K562 (cell line): Measurements from ENCODE around the gene C1orf56. TPM values are rescaled to one million over a fixed set of nuclear protein-coding genes. Genes with fewer than 3 reads are reported as not detected.

Source experiments
- ATF7 ChIP-seq: fragments of 450-650 bp; IDR thresholded peaks from 2 replicates; pipeline ENCODE4 v1.7.1; 2014; ENCODE audit warnings: mild to moderate bottlenecking, moderate library complexity
- BMI1 ChIP-seq: fragments of 150-350 bp; IDR thresholded peaks from 2 replicates; pipeline ENCODE4 v1.6.1; 2014; ENCODE audit warnings: low read length
- CBX3 ChIP-seq, 2 experiments: IDR thresholded peaks; 1 replicate in 1 of 2; 2 replicates in 1 of 2; pipeline ENCODE4 v1.6.1; 2012; ENCODE audit warnings: inconsistent platforms in 2 of 2, low read length in 2 of 2, borderline replicate concordance in 1 of 2, control low read depth in 1 of 2
- CHD1 ChIP-seq: fragments of 200-600 bp; sonication (generic); IDR thresholded peaks from one replicate; pipeline ENCODE4 v1.6.1; 2012; ENCODE audit warnings: mild to moderate bottlenecking, moderate library complexity, low read length, inconsistent platforms
- CTBP1 ChIP-seq: fragments of 450-650 bp; IDR thresholded peaks from 2 replicates; pipeline ENCODE4 v1.6.1; 2016; ENCODE audit warnings: borderline replicate concordance
- DPF2 ChIP-seq: fragments of 450-650 bp; IDR thresholded peaks from 2 replicates; pipeline ENCODE4 v1.6.1; 2016
- EGR1 ChIP-seq: fragments of 450-650 bp; conservative IDR thresholded peaks from 2 replicates; pipeline ENCODE4 v1.6.1; 2017; ENCODE audit warnings: mild to moderate bottlenecking
- HDAC2 ChIP-seq: fragments of 450-650 bp; IDR thresholded peaks from 2 replicates; pipeline ENCODE4 v1.6.1; 2016; ENCODE audit warnings: mild to moderate bottlenecking
- HNRNPK ChIP-seq: fragments of 200-400 bp; formaldehyde crosslinking; IDR thresholded peaks from one replicate; pipeline ENCODE4 v1.6.1; 2018; ENCODE audit warnings: mild to moderate bottlenecking, low read depth, low read length; ENCODE audit not compliant: poor library complexity, severe bottlenecking
- JUN ChIP-seq, 2 experiments: sonication (generic) in 1 of 2; formaldehyde crosslinking in 1 of 2; IDR thresholded peaks; 2 replicates each; pipeline versions ENCODE4 v1.6.1 to v1.8.0; 2012 to 2022; ENCODE audit warnings: borderline replicate concordance in 2 of 2, mild to moderate bottlenecking in 2 of 2, improper control_type of control experiment in 1 of 2, low read depth in 1 of 2, low read length in 1 of 2, missing genetic modification reagents in 1 of 2
- MAFK ChIP-seq: IDR thresholded peaks from 2 replicates; pipeline ENCODE4 v1.6.1; 2011; ENCODE audit warnings: low read length, improper control_type of control experiment
- MEIS2 ChIP-seq: fragments of 450-650 bp; IDR thresholded peaks from 2 replicates; pipeline ENCODE4 v1.6.1; 2014; ENCODE audit warnings: mild to moderate bottlenecking; ENCODE audit not compliant: partially characterized antibody
- NBN ChIP-seq: fragments of 450-650 bp; IDR thresholded peaks from 2 replicates; pipeline ENCODE4 v1.6.1; 2016; ENCODE audit warnings: low read depth, mild to moderate bottlenecking
- NELFE ChIP-seq: IDR thresholded peaks from 2 replicates; pipeline ENCODE4 v1.6.1; 2011; ENCODE audit warnings: mild to moderate bottlenecking; ENCODE audit not compliant: insufficient read depth, insufficient read length
- NFATC3 ChIP-seq: fragments of 450-650 bp; IDR thresholded peaks from 2 replicates; pipeline ENCODE4 v1.6.1; 2017; ENCODE audit warnings: mild to moderate bottlenecking
- NR0B1 ChIP-seq: fragments of 450-650 bp; IDR thresholded peaks from one replicate; pipeline ENCODE4 v1.6.1; 2018; ENCODE audit warnings: mild to moderate bottlenecking, moderate library complexity; ENCODE audit not compliant: partially characterized antibody
- NR2F6 ChIP-seq: fragments of 450-650 bp; formaldehyde crosslinking; IDR thresholded peaks from 2 replicates; pipeline ENCODE4 v1.4.0; 2020; ENCODE audit warnings: mild to moderate bottlenecking
- RBBP5 ChIP-seq: fragments of 200-600 bp; sonication (generic); IDR thresholded peaks from 2 replicates; pipeline ENCODE4 v1.6.1; 2012; ENCODE audit warnings: borderline replicate concordance, mild to moderate bottlenecking, low read length, control low read depth, inconsistent platforms; ENCODE audit not compliant: insufficient read depth, poor library complexity, severe bottlenecking
- SAFB ChIP-seq: fragments of 200-400 bp; formaldehyde crosslinking; IDR thresholded peaks from 2 replicates; pipeline ENCODE4 v1.6.1; 2017; ENCODE audit warnings: low read depth, low read length, borderline replicate concordance
- SMAD2 ChIP-seq: fragments of 150-350 bp; IDR thresholded peaks from 2 replicates; pipeline ENCODE4 v1.6.1; 2014; ENCODE audit warnings: low read depth, mild to moderate bottlenecking, low read length
- SMARCE1 ChIP-seq: fragments of 450-650 bp; IDR thresholded peaks from 2 replicates; pipeline ENCODE4 v1.7.1; 2016; ENCODE audit warnings: mild to moderate bottlenecking
- SP2 ChIP-seq: IDR thresholded peaks from 2 replicates; pipeline ENCODE4 v1.6.1; 2011; ENCODE audit warnings: mild to moderate bottlenecking, low read depth, low read length, moderate library complexity; ENCODE audit not compliant: poor library complexity, severe bottlenecking; ENCODE audit errors: extremely low read depth
- SRSF7 ChIP-seq: fragments of 200-400 bp; formaldehyde crosslinking; optimal IDR thresholded peaks from 2 replicates; pipeline ENCODE3; 2017; ENCODE audit warnings: mild to moderate bottlenecking, low read depth, low read length
- TEAD1 ChIP-seq, 2 experiments: fragments of 450-650 bp in 1 of 2; sonication (generic) in 1 of 2; formaldehyde crosslinking; IDR thresholded peaks; 2 replicates each; pipeline versions ENCODE4 v1.4.0 to v1.8.0; 2020 to 2022; ENCODE audit warnings: mild to moderate bottlenecking in 2 of 2, missing genetic modification reagents in 1 of 2
- TOE1 ChIP-seq, 2 experiments: fragments of 450-650 bp in 1 of 2; sonication (generic) in 1 of 2; formaldehyde crosslinking in 1 of 2; IDR thresholded peaks; 2 replicates each; pipeline versions ENCODE4 v1.7.1 to v1.8.0; 2016 to 2022; ENCODE audit warnings: borderline replicate concordance in 2 of 2, mild to moderate bottlenecking in 2 of 2, antibody characterized with exemption in 1 of 2, inconsistent platforms in 1 of 2, low read depth in 1 of 2, missing genetic modification reagents in 1 of 2, moderate library complexity in 1 of 2
- TRIM24 ChIP-seq, 2 experiments: fragments of 450-650 bp; IDR thresholded peaks; 2 replicates each; pipeline ENCODE4 v1.6.1; 2016
- ZNF197 ChIP-seq: fragments of 200-800 bp; sonication (Bioruptor generic); IDR thresholded peaks from 2 replicates; pipeline ENCODE4 v1.6.1; 2016; ENCODE audit warnings: low read depth, missing genetic modification characterization, missing compliant biosample characterization
- ZNF384 ChIP-seq: IDR thresholded peaks from 2 replicates; pipeline ENCODE4 v1.6.1; 2012; ENCODE audit warnings: low read depth, low read length, improper control_type of control experiment
- polyA plus RNA-seq, 8 experiments: library from polyadenylated mRNA; depleted of rRNA in 4 of 8; stranded (reverse) in 5 of 8; unstranded in 3 of 8; fragments of >200 nt; fragmentation: Nextera tagmentation in 2 of 8; fragmentation: Illumina TruSeq in 1 of 8; extraction: Ambion mirVana in 2 of 8; extraction: Trizol in 1 of 8; gene quantifications; 2 replicates each; pipeline versions ENCODE4 v1.2.1 to v1.2.3, GENCODE V29; 2011 to 2014; ENCODE audit warnings: inconsistent platforms in 1 of 8, missing spikeins in 1 of 8
- total RNA-seq, 7 experiments: library from RNA; depleted of rRNA in 6 of 7; stranded (reverse); fragments of >200 nt in 6 of 7; fragmentation: Illumina TruSeq in 2 of 7; extraction: Trizol in 2 of 7; gene quantifications; 2 replicates each; pipeline versions ENCODE4 v1.2.1 to v1.2.3, GENCODE V29; 2011 to 2021; ENCODE audit warnings: low replicate concordance in 1 of 7

The C1orf56 gene
- total and polyA plus RNA-seq, 9 of the 15 experiments (the other 6 are each of a cell fraction or from before 2014, with no cell fraction given), result 0.18 to 15.7 (median 1.1) TPM

- TF ChIP-seq JUN (IDR thresholded peaks at IDR 0.05; ENCODE audit: borderline replicate concordance, low read depth, low read length), result peak; percentile 98
- TF ChIP-seq JUN (CRISPR knock-in tag; IDR thresholded peaks at IDR 0.05; ENCODE audit: borderline replicate concordance), result peak; percentile 96; the same call in 1 of the 2 replicates
- 0 out of 2 replicates have a peak, but pooled peaks have one; percentile 15 for TF ChIP-seq HDAC2
- TF ChIP-seq DPF2, result peak; percentile 83
- no peak for TF ChIP-seq ZNF197 (CRISPR knock-in tag)
- TF ChIP-seq RBBP5, result no peak
- no peak for TF ChIP-seq CHD1
- TF ChIP-seq SAFB, result no peak
- TF ChIP-seq EGR1, result 0 out of 2 replicates have a peak, but pooled peaks have one; percentile 9
- no peak for TF ChIP-seq MEIS2
- TF ChIP-seq BMI1, result no peak
- peak; percentile 61; the same call in 1 of the 2 replicates for TF ChIP-seq CTBP1
- TF ChIP-seq NELFE, result no peak
- no peak for TF ChIP-seq NFATC3
- no peak for TF ChIP-seq SP2
- no peak for TF ChIP-seq NR0B1
- no peak for TF ChIP-seq TRIM24 (IDR thresholded peaks at IDR 0.05)
- peak; percentile 65 for TF ChIP-seq ZNF384
- TF ChIP-seq SMARCE1, result peak; percentile 75; the same call in 1 of the 2 replicates
- TF ChIP-seq MAFK, result peak; percentile 40; the same call in 1 of the 2 replicates
- peak; percentile 98 for TF ChIP-seq ATF7
- no peak for TF ChIP-seq NR2F6 (CRISPR knock-in tag)
- TF ChIP-seq CBX3 (IDR thresholded peaks at IDR 0.05; ENCODE audit: borderline replicate concordance in 1 of 2, low read length in 2 of 2), result no peak
- no peak for TF ChIP-seq HNRNPK
- TF ChIP-seq NBN, result no peak
- TF ChIP-seq SRSF7, result no peak
- no peak for TF ChIP-seq SMAD2
- no peak for TF ChIP-seq TOE1 (IDR thresholded peaks at IDR 0.05; ENCODE audit: borderline replicate concordance)
- no peak for TF ChIP-seq TOE1 (CRISPR knock-in tag; IDR thresholded peaks at IDR 0.05; ENCODE audit: borderline replicate concordance, low read depth)
- peak in 1 of 2 experiments; percentile 53; a peak in 1 of 4 replicates for TF ChIP-seq TEAD1 (CRISPR knock-in tag; IDR thresholded peaks at IDR 0.05)
Observed at GRCh38 chr1:151062741-151063371, 15.3 kb downstream of the C1orf56 start (continued).
